CD4-positive, alpha-beta T cell treated with Interferon gamma for 1 hour (primary cell): ENCODE results near the gene CHD1L.
"Not testable (repeated sequence)": the region's sequence is repeated elsewhere in the genome, so short reads cannot be mapped to it uniquely, and the experiment has no call there.

Experiments used
- DNase-seq: peaks from one replicate; pipeline ENCODE4 v3.0.0-alpha.2; 2020

CHD1L gene

GRCh38 chr1:147242449-147243227 is at the start of gene CHD1L:
TSS of gene CHD1L (plus strand) at chr1:147242684. CDS start at chr1:147242704, 20 bp downstream.
- peak; percentile 92 for DNase-seq

GRCh38 chr1:147197324-147197723 is 45.2 kb upstream of the CHD1L start:
- DNase-seq: not testable (repeated sequence)

DNA sequence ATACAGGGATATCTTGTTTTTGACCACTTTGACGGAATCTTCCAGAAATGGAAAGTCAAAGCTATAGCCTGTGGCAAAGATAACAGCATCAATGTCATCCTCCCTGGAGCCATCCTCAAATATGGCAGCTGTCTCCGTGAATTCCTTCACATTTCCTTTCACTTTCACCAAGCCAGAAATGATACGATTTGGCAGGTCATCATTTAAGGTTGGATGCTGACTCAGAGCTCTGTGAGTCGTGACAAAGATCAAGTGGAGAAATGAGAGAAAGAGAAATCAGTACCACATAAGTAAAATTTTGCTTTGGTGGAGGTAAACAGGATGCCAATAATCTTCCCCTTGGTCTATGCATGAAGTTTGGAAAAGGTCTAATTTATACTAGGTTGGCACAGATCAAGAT is 41.2 kb upstream of the CHD1L start:
- no peak for DNase-seq

- DNase-seq: no peak
These were observed 40.7 kb upstream of the CHD1L start for GRCh38 chr1:147201786-147202185.

- DNase-seq: no peak
These were observed 39.9 kb upstream of the CHD1L start for GRCh38 chr1:147202576-147202975.

DNA sequence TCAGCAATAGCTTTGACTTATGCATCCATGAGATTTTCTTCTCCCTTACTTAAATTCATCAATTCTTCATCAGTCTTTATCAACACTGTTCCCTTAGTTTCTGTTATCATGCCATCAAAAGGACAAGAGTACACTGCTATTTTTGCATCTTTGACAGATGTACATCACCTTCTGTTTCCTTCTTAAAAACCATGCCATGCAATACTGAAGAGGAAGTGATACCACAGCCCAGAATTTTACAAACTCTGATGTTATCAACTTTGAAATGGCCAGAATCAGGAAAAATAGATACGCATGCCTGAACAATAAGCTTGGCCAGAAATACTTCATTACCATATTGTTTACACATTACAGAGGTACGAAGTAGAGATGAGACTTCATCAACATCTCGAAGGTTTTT is 38.4 kb upstream of the CHD1L start:
- no peak for DNase-seq

GRCh38 chr1:147207192-147207591 is 35.3 kb upstream of the CHD1L start:
- DNase-seq: no peak

- no peak for DNase-seq
These were observed 33.9 kb upstream of the CHD1L start for GRCh38 chr1:147208619-147209018.

- no peak for DNase-seq
These were observed 32.4 kb upstream of the CHD1L start for GRCh38 chr1:147209825-147210821.

GRCh38 chr1:147210987-147211386 is 31.5 kb upstream of the CHD1L start:
- DNase-seq: no peak

- DNase-seq: no peak
These were observed 30.9 kb upstream of the CHD1L start for GRCh38 chr1:147211577-147211976.

GRCh38 chr1:147213271-147213670 is 29.2 kb upstream of the CHD1L start:
- no peak for DNase-seq

- no peak for DNase-seq
These were observed 28.2 kb upstream of the CHD1L start for GRCh38 chr1:147214325-147214724.

DNA sequence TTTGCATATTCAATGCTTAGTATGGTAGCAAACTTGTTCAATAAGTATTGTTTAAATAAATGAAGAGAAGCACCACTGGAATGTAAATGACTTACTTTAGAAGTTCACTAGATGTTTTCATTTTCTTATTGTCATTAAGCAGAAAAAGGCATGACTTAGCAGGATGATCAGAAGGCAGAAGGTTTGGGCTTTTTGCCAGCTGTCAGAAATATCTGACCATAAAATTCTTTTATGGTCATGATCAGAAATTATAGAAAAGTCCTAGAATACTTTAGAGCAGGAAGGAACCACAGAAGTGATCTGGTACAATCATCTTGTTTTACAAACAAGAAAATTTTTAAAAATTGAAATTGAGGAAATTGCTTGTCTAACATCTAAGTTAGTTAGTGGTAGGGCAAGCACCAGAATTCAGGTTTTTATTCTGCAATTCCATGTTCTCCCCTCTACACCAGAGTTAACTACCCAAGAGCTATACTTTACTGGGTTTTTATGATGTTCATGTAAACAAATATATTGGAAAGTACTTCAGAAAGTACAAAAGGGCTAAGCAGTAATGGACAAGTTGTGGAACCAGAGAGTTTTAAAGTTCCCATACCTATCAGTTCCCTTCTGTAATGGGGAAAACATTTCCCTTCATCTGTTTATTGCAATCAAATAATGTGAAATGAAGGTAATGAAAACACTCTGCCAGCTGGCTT is 27.5 kb upstream of the CHD1L start:
- DNase-seq: no peak

DNA sequence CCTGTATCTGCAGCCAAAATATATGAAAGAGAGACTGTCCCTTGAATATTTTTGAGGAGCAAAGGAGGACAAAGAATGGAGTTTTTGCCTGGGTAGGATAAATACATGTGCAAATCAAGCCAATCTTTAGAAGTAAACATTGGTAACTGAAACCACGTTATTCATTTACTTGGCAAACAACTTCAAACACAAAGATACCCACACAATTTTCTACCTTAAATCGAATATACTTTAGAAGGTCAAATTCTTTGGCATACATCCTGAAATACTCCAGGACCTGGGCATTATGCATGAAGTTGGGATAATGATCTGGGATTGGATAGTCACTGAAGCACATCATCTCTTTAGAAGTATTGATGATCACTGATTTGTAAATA is 27.0 kb upstream of the CHD1L start:
- no peak for DNase-seq

DNA sequence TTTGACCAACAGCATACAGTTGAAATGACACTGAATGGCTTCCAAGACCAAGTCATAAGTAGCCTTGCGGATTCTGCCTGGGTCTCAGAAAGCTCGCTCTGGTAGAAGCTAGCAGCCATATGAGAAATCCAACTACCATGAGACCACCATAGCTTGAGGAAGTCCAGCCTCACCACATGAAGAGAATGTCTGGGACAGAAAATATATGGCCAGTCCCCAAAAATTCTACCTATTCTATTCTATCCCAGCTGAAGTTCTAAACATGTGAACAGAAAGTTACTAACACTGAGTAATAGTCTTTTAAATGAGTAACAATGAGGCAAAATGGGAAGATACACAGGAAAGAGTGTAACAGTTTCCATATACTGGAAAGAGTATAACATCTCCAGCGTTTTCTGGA is 26.4 kb upstream of the CHD1L start:
- DNase-seq: no peak

DNA sequence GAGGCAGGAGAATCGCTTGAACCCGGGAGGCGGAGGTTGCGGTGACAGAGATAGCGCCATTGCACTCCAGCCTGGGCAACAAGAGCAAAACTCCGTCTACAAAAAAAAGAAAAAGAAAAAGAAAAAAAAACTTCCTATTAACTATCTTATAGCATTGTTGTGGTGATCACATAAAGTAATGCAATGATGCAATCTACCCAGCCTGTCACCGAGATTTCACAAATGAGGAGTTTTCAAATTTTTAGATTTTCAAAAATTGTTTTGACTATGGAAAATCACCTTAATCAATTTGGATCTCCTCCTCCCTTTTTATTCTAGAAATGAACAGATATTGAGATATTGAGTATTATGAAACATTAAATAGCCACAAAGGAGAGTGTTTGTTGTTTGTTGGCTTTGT is 25.3 kb upstream of the CHD1L start:
- DNase-seq: no peak

DNA sequence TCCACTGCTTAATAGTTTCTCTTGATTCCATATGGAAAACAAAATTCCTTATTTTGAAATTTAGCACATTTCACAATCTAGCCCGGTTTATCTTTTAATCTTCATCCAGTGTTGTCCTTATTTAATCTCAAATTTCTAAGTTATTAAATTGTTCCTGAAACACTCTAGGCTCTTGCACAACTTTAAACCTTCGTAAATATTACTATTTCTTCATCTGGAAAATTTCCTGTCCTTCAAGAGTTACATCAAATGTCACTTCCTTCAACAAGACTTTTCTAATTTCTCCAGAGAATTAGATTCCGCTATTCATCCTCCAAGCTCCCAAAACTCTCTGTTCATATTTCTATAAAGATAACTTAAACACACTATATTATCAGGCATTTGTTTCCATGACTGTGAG is 23.9 kb upstream of the CHD1L start:
- DNase-seq: no peak

GRCh38 chr1:147223740-147224615 is 18.5 kb upstream of the CHD1L start:
- DNase-seq: no peak

DNA sequence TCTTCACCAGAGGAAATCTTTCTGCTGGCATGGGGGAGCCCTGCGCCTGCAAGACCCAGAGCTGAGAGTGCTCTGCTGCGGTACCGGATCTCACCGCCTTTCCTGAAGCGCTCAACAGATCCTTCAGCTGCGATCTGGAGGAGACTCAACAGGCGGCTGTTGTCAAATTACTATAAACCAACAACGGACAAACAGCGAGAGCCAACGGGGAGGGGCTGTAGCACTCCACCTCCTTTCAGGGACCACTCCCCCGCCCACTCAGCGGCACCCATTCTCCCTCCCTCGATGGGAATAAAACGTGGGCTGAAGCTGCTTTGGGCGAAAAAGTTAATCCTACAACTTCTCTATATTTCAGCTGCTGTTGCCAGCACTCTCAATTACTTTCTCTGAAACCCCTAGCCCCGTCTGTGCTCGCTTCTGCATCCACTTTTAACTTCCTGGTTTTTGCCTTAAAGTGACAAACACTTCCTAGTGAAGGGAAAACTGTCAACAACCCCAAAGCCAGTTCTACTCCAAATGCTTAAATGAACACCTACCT is 17.2 kb upstream of the CHD1L start, which contains the start of gene FMO5:
TSS of gene FMO5 (minus strand) at position 147 of the 538 bp plus-strand sequence. CDS start 310 bp downstream, outside the sequence.
- peak; percentile 42 for DNase-seq

GRCh38 chr1:147231032-147231431 is 11.5 kb upstream of the CHD1L start:
- DNase-seq: not testable (repeated sequence)

- DNase-seq: not testable (repeated sequence)
These were observed 8.6 kb upstream of the CHD1L start for GRCh38 chr1:147233903-147234302.
